Peyer's patch (tissue), 4 donors: ENCODE measurements around the gene SLC7A8.

Experiments
- CTCF ChIP-seq, 6 experiments: fragments of 450-650 bp in 4 of 6; fragments of 200-600 bp in 2 of 6; sonication (generic) in 1 of 6; IDR thresholded peaks; one replicate each; pipeline ENCODE4 v1.5.1; 2017 to 2019; ENCODE audit warnings: antibody characterized with exemption in 6 of 6, mild to moderate bottlenecking in 3 of 6, moderate library complexity in 1 of 6
- POLR2A ChIP-seq, 2 donors: fragments of 450-650 bp; IDR thresholded peaks; one replicate each; pipeline ENCODE4 v1.5.1; 2017; ENCODE audit warnings: antibody characterized with exemption in 2 of 2, mild to moderate bottlenecking in 2 of 2, moderate library complexity in 2 of 2

DNA sequence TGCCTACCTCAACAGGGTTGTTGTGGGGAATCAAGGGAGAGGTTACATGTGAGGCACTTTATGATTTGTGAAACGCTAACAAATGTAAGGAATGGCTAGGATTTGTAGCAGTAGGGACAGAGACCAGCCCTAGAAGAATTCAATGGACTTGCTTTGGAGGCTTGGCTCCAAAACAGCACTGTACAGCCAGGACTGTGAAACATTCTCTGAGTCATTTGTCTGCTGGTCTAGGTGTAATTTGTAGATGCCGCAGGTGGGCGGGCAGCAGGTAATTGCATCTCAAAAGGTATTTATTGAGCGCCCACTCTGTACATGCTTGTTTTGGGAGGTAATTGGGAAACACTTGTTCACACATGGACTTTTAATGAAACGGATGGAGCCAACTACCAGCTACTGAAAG is 11.4 kb downstream of the SLC7A8 start:
- no peak for TF ChIP-seq CTCF (IDR thresholded peaks at IDR 0.05)
- TF ChIP-seq POLR2A (IDR thresholded peaks at IDR 0.05) = no peak
